HG03575 (cell line): Measurements from ENCODE around the gene CD247.

ENCODE experiments used
- ATAC-seq: cut with Tn5 transposase; IDR thresholded peaks from one replicate; pipeline ENCODE4 v1.9.1; 2021; ENCODE audit not compliant: unreplicated experiment, insufficient number of reproducible peaks, low FRiP score; ENCODE audit errors: extremely low read depth

CD247 gene

DNA sequence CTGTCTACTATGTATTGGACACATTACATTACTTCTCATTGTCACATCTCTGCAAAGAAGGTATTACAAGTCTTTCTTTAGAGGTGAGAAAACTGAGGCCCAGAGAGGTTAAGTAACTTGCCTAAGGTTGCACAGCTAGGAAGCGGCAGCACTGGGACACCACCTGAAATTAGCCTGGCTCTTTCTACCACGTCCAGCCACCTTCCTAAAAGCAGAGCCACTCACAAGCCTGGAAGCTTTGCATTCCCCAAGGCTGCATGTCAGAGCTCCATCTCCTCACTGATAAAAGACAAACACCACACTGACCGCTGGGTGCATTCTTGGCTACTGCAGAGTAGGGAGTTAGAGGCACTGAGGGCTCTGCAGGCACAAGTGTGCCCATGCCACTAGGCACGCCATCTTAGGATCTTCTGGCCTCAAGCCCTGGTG is 2.4 kb downstream of the CD247 start:
- ATAC-seq = no peak

DNA sequence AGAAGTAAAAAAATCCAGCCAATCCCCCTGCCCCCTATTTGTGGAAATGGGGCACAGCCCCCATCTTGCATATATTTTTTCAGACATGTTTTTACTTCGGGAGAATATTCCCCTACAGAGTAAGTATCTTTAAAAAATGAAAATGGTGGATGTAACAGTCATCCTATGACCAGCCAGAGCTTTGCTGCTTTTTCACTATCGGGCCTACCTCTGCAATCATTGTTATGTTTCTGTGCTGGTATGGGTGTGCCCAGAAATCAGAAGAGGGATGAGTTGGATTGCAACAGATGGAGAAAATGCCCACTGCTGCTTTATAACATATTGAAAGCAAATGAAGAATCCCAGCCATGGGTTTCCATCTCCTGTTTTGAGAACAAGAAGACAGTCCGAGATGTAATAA is 2.9 kb downstream of the CD247 start:
- no peak for ATAC-seq

DNA sequence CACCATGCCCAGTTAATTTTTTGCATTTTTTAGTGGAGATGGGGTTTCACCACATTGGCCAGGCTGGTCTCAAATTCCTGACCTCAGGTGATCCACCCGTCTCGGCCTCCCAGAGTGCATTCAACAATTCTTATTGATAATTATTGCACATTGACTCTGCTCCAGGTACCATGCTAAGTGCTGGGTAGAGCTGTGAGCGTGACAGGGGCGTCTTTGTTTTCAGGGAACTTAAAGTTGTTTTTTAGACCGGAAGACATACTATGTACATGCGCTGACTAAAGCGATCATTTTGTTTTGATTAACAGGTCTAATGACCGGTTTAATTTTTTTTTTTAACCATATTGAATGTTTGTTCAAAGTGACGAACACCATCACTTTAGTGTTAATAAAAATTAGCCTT is 4.0 kb downstream of the CD247 start:
- ATAC-seq = no peak

DNA sequence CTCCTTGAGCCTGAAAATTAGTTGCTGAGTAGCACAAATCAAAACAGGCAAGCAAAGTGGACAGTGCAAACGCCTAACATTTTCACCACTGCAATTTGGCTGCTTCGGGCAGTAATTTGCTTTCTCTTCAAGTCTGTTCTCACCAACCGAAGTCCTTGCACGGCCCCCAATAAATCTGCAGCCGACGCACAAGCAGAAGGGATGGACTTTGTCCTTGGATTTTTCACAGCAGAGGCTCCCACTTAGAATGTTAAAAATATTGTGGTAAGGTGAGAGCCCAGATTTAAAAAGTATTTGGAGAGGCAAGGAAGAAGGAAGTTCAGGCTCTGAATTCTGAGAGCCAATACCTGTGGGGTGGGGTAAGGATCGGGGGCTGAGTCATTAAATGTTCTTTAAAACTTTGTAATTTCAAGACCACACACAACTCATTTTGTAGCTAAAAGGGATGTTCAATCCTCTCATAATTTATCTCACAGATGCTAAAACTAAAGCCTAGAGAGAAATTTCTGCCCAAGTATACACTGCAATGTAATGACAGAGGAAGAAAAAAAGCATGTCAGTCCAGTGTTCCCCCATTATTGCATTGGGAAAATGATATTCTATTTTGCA is 6.2 kb downstream of the CD247 start:
- ATAC-seq = no peak

DNA sequence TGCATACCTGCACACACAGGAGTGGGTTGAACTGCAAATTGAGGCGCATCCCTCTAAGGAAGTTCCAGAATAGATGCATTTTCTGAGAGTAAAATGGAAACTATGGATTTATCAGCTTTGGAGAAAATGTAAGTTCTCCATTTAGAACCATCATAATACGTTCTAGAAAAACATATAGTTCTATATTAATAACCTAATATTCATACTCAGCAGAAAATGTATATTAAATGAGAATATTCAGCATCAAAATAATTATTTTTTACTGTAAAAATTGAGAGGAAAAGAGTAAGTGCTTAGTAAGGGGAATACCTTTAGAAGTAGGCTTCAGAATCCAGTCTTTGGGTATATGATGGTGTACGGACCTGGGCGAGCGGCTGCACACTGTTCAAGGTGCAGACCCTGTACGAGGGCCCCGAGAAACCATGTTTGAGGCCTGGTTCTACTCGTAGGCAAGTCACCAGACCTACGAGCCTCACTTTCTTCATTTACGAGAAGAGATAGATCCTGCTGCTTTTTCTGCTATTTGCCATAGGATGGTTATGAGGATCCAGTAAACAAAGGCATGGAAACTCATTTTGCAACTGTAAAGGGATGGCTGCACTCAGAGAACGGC is 6.8 kb downstream of the CD247 start:
- ATAC-seq = no peak

DNA sequence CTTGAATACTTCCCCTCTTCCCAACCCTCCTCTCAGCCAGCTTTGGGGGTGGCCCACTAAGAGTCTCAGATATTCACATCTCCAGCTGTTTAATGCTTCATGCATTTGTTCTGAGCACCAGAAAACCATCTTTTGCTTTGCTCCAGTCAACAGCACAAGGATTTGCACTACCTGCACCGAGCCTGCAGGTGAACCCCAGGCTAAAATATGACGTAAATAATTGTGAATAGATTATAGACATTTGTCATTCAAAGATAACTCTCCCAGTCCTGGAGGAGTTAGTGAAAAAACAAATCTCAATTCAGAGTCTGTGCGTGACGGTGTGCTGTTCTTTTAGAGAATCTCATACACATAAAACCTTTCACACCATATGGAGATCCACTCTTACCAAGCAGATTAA is 7.4 kb downstream of the CD247 start:
- no peak for ATAC-seq

DNA sequence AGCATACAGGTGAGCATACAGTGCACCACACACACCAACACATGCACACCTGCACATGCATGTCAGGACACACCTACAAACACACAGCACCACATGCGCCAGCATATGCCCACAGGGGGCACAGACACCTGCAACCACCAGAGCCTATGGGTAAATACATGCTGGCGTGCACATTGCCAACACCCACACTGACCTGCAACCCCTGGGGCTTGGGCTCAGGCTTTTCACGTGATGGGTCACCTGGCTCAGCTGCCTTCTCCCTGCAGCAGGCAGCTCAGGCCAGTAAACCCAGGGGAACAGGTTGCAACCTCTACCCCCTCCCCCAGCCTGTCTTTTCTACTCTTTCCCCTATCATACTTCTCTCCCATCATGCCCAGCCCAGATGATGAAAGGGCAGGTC is 8.1 kb downstream of the CD247 start:
- no peak for ATAC-seq

DNA sequence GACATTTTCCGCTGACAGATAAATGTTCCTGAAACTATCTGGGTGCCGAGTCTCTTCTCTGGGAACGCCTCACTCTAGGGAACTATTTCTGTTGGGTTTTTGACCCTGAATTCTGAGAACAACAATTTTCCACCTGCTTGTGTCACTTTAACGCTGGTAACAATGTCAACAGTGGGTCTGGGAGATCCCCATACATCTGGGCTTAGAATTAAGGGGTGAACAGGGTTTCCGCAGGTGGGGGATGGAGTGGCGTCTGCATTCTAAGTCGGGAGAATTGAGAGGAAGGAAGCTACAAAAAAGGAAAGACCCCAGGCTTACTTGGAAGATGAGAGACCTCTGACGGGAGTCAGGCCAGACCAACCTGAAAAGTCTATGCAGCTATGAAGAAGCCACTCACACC is 8.7 kb downstream of the CD247 start:
- no peak for ATAC-seq

DNA sequence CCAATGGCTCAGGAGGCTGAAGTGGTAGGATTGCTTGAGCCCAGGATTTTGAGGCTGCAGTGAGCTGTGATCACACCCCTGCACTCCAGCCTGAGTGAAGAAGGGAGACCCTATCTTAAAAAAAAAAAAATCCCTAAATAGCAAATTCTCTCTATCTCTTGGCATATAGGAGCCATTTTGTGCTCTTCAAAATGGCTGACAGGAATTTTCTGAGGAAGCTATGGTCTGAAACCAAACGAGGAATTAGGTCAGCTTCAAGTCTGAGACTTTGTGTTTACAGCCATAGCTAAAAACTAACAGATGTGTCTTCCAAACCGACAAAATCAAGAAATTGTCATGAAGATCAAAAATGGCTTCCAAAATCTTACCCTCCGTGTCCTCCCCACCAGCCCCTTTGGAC is 10.6 kb downstream of the CD247 start:
- ATAC-seq = no peak

DNA sequence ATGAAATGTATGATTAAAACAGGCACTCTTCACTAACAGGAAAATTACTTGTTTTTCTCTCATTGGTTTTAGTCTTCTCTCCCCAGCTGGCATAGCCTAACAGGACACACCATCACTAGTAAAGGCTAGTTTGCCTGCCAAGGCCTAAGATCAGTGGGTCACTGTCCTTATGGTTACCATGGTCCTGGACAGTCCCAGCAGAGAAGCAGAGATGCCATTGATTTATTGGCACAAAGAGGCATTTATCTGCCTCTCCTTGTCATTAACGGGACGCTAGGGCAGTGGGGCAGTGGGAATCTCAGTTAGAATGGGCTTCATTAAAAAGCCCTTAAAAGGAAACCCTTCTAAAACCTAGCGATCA is 13.9 kb downstream of the CD247 start:
- no peak for ATAC-seq

DNA sequence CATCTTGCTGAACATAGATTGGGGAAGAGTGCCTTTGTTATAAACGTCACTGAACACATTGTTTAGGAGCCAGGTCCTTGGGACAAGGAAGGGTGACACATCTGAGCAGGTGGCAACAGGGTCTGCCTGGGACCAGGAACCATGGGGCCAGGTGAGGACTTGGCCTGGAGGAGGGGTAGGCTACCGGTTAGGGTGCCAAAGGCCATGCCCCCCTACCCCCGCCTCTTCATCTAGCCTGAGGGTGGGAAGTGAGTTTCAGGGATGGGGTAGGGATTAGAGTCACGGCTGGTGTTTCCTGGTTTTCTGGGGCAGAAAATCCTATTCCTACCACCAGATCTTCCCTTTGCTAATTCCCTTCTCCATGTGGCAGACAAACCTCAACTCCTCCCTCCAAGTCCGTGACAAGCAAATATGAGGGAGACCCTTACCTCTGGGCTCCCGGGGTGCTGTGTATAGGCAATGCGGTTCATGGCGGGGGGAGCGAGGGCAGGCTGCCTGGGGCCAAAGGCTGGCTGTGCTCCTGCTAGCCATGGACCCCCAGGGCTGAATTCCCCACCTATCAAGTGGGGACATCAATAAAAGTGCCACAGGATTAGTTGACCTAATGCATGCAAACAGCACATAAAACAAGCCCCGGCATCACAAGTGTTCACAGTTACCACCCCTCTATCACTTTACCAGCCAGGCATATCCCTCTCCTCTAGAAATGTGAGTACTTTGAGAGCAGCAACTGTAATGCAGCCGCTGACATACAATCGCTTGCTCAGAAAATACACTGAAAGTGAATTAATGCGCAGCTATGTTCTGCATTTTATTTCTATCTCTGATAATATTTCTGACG is 14.5 kb downstream of the CD247 start:
- no peak for ATAC-seq

DNA sequence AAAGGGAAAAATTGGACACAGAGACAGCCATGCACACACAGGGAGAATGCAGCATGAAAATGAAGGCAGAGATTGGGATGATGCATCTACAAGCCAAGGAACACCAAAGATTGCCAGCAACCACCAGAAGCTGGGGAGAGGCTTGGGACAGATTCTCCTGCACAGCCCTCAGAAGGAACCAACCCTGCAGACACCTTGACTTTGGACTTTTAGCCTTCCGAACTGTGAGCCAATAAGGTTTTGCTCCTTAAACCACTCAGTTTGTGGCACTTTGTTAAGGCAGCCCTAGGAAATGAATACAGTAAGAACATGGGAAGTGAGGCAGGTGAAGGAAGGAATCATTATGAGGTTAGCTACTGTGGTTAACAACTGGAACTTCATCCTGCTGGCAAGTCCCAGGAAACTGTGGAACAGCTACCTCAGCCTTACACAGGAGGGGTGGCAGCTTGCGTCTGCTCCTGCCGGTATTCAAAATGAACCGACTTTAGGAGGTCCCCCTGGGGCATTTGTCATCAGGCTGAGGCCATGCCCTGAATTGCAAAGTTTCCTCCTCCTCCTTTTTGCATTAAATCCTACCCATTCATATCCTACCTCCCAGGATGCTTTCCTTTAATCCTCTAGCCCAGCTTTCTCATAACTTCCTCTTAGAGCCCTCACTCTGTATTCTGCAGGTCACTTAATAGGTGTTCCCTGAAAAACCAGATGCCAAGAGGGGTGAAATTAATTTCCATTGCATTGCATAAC is 15.4 kb downstream of the CD247 start:
- no peak for ATAC-seq

DNA sequence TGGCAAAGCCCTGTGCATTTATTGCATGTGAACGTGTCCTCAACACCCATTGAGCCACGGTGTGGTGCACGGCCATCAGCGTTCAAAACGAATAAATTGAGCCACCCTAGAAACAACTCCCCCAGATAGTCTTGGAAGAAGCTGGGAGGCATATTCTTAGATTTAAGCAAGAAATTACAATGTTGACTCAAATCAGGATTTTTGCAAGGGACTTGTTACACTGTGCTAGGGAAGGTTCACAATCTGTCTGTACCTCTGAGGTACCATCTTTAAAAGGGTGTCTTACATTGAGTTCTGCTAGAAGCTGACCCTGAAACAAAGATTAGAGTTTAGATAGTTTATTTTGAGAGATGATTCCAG is 16.2 kb downstream of the CD247 start:
- no peak for ATAC-seq

DNA sequence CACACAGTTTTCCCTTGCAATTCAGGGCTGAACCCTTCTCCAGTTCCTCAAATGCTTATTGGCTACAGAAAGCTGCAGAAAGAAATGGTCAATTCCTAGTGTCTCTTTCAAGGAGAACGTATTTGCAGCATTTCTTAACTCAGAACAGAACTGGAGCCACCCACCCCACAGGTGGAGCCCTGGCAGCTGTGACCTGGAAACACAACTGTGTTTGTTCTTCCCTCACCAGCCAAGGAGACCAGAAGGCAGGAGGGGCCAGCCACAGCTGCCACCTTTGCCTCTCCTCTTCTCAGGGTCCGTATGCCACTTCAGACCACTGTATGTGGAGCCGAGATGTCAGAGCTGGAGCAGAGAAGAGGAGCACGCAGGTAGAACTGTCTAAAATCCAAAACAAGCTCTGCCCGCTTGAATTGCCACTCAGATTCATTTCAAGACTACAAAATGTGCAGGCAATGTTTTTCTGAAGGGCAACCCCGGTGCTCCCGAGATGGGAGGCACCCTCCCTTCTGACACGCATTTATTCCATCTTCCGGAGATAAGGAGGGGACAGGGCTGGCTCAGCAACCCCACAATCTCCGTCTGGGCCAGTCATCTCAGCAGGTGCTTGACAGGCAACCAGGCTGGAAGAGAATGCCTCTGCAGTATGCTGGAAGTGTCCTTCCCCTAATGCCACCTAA is 16.7 kb downstream of the CD247 start:
- ATAC-seq = no peak

DNA sequence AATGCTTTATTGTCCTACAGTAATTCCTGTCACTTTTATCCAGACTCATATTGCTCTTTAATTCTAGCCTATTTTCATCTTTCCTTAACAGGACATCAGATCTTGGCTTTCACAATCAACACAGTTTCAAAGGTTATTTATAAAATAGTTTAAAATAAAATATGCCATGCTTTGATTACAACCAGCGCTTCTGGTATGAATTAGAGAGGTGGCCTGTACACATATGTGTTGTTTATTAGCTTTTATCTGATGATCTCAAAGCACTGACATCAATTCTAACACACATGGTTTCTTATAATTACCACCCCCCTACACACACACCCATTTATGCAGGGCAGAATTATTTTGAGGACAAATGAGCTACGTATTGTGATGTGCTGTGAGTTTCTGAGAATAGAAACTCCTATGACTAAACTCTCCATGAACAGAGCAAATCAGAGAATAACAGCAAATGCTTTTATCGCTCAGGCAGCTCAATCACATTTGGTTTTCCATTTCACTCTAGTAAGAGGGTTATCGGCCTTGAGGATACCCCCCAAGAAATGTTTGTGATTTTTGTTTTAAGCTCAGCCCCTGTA is 18.0 kb downstream of the CD247 start:
- ATAC-seq = no peak

DNA sequence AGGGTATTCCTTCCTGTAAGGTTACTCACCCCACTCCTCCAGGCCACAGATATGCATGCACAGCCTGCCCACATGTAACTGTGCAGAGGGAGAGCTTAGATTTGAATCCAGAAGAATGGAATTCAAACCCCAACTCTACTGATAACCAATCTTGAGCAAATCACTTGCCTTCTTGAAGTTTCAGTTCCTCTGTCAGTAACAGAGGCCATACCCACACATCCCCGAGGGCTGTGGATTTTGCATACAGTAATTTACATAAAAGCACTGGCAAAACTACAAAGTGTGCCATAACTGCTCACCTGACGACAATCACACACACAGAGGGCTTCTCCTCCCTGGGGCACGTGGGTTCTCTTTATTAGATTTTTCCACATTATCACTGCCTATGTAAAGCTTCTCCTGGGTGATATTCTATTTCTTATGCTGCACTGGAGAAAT is 18.6 kb downstream of the CD247 start:
- ATAC-seq = peak; percentile 95

DNA sequence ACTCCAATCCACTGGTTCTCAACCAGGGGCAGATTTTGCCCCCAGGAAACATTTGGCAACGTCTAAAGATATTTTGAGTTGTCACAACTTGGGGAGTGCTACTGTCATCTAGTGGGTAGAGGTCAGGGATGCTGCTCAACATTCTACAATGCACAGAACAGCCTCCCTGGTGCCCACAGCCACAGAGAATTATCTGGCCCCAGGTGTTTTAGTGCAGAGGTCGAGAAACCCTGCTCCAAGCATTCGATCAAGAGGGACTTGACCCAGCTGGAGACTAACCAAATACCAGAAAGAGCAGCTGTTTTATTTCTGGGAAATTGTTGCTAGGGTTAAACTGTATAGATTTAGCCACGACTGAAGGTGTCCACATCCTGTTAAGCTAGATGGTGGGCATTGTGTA is 19.2 kb downstream of the CD247 start:
- ATAC-seq = no peak

DNA sequence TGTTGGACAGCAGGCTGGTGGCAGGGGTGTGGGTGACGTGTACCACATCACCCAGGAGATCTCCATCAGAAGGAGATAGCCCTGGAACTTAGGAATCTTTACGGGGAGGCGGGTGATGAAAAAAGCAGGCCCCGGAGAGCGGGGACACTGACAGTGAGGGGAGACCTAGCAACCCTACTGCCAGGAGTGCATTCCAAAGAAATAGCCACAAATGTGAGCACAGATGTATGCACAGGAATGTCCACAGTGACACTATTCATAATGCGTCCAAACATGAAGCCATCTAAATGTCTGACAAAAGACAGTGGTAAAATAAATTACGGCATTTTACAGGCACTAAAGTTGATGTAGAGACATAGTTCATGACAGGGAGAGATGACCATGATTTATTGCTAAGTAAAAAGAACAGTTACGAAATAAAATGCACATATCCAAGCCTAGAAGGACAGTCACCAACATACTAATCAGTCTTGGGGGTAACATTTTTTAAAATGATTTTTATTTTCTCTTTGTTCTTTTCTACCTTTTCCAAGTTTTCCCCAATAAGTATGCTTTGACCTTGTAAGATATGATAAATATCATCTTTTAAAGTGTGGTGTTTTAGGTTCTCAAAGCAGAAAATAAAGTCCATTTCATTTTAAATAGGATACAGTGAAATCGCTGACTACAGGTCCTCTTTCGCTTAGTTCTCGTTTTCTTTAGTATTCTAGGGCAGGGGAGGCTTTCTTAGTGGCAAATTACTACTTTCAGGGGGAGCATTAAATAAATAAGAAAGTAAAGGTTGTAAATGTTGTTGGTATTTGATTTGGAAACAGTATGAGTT is 21.3 kb downstream of the CD247 start:
- ATAC-seq = no peak
